WTC11 (cell line): Measurements from ENCODE around the gene KIF6. TPM values are rescaled to one million over a fixed set of nuclear protein-coding genes. Genes with fewer than 3 reads are reported as not detected.

Experiments used
- ATAC-seq: fragments of 200-7000 bp; cut with Tn5 transposase; 2 replicates; pipeline ENCODE4 v1.10.0; 2021; ENCODE audit warnings: mild to moderate bottlenecking, moderate library complexity
- CTCF ChIA-PET: fragments of 300-600 bp; sonication (Branson Sonifier 250); formaldehyde crosslinking; loops from one replicate; lab custom pipeline; 2021; ENCODE audit warnings: antibody characterized with exemption; lab: Charles Lee
- POLR2A ChIA-PET: fragments of 350-600 bp; sonication (Branson Sonifier 250); formaldehyde crosslinking; loops from one replicate; lab custom pipeline; 2021; ENCODE audit warnings: antibody characterized with exemption; lab: Charles Lee
- DNase-seq: peaks from one replicate; pipeline ENCODE4 v3.0.0; 2021; ENCODE audit warnings: low spot score
- H3K27ac Mint-ChIP-seq: 2 replicates; pipeline ENCODE4 v1.8.0; 2021; ENCODE audit warnings: mixed read lengths
- H3K27me3 Mint-ChIP-seq: 2 replicates; pipeline ENCODE4 v1.8.0; 2021; ENCODE audit warnings: low read depth, mild to moderate bottlenecking, moderate library complexity, mixed read lengths
- H3K36me3 Mint-ChIP-seq: 2 replicates; pipeline ENCODE4 v1.8.0; 2021; ENCODE audit warnings: mixed read lengths
- H3K4me1 Mint-ChIP-seq: 2 replicates; pipeline ENCODE4 v1.8.0; 2022; ENCODE audit warnings: mixed read lengths
- H3K4me3 Mint-ChIP-seq: 2 replicates; pipeline ENCODE4 v1.8.0; 2021; ENCODE audit warnings: mild to moderate bottlenecking, moderate library complexity, mixed read lengths
- H3K9me3 Mint-ChIP-seq: 2 replicates; pipeline ENCODE4 v1.8.0; 2021; ENCODE audit warnings: mixed read lengths
- ATF6 ChIP-seq: sonication (generic); formaldehyde crosslinking; IDR thresholded peaks from 2 replicates; pipeline ENCODE4 v1.8.1; 2023; ENCODE audit warnings: mild to moderate bottlenecking, missing genetic modification reagents
- CTCF ChIP-seq: fragments of 200-600 bp; IDR thresholded peaks from 2 replicates; pipeline ENCODE4 v1.8.0; 2022; ENCODE audit warnings: antibody characterized with exemption
- E2F1 ChIP-seq: sonication (generic); formaldehyde crosslinking; IDR thresholded peaks from 2 replicates; pipeline ENCODE4 v1.8.0; 2022; ENCODE audit warnings: mild to moderate bottlenecking, missing genetic modification reagents
- E2F4 ChIP-seq: sonication (generic); formaldehyde crosslinking; IDR thresholded peaks from 2 replicates; pipeline ENCODE4 v1.8.1; 2022; ENCODE audit warnings: low read depth, mild to moderate bottlenecking, moderate library complexity, missing genetic modification reagents, borderline replicate concordance
- ETV6 ChIP-seq: sonication (generic); formaldehyde crosslinking; IDR thresholded peaks from 2 replicates; pipeline ENCODE4 v1.8.1; 2022; ENCODE audit warnings: mild to moderate bottlenecking, missing genetic modification reagents
- GABPB1 ChIP-seq: sonication (generic); formaldehyde crosslinking; IDR thresholded peaks from 2 replicates; pipeline ENCODE4 v1.8.1; 2023; ENCODE audit warnings: mild to moderate bottlenecking, missing genetic modification reagents
- IRF2 ChIP-seq: sonication (generic); formaldehyde crosslinking; IDR thresholded peaks from 2 replicates; pipeline ENCODE4 v1.8.0; 2022; ENCODE audit warnings: low read depth, missing genetic modification reagents, borderline replicate concordance
- KAT7 ChIP-seq: sonication (generic); formaldehyde crosslinking; IDR thresholded peaks from 2 replicates; pipeline ENCODE4 v1.8.1; 2023; ENCODE audit warnings: missing genetic modification reagents, mild to moderate bottlenecking, borderline replicate concordance
- PRDM15 ChIP-seq: sonication (generic); formaldehyde crosslinking; IDR thresholded peaks from 2 replicates; pipeline ENCODE4 v1.8.0; 2022; ENCODE audit warnings: missing genetic modification reagents
- USF1 ChIP-seq: sonication (generic); formaldehyde crosslinking; IDR thresholded peaks from 2 replicates; pipeline ENCODE4 v1.8.0; 2022; ENCODE audit warnings: mild to moderate bottlenecking, missing genetic modification reagents
- ZNF138 ChIP-seq: sonication (generic); formaldehyde crosslinking; conservative IDR thresholded peaks from 2 replicates; pipeline ENCODE4 v1.8.1; 2022; ENCODE audit warnings: mild to moderate bottlenecking, moderate library complexity, missing genetic modification reagents
- ZNF281 ChIP-seq: sonication (generic); formaldehyde crosslinking; IDR thresholded peaks from 2 replicates; pipeline ENCODE4 v1.8.0; 2023; ENCODE audit warnings: mild to moderate bottlenecking, missing genetic modification reagents
- ZNF396 ChIP-seq: fragments of 250-450 bp; sonication (Bioruptor Pico); IDR thresholded peaks from 2 replicates; pipeline ENCODE4 v1.8.0; 2021; ENCODE audit warnings: mild to moderate bottlenecking, moderate library complexity, borderline replicate concordance
- ZNF423 ChIP-seq: fragments of 250-450 bp; sonication (Bioruptor Pico); IDR thresholded peaks from 2 replicates; pipeline ENCODE4 v2.1.2; 2022; ENCODE audit warnings: mild to moderate bottlenecking, moderate library complexity
- ZNF425 ChIP-seq: fragments of 250-450 bp; sonication (Bioruptor Pico); conservative IDR thresholded peaks from 2 replicates; pipeline ENCODE4 v1.9.0; 2021; ENCODE audit warnings: mild to moderate bottlenecking
- total RNA-seq: library from RNA; stranded (reverse); gene quantifications from 3 replicates; pipeline ENCODE4 v1.2.3, GENCODE V29; 2021

Gene KIF6
- total RNA-seq, 1 experiment from 2014 or later, result 0.57 TPM

- TF ChIP-seq ZNF423 (CRISPR knock-in tag) (peak; percentile 71), ZNF396 (no peak), CTCF (peak; percentile 86), ZNF138 (CRISPR knock-in tag) (no peak), PRDM15 (CRISPR knock-in tag) (peak; percentile 6; the same call in 1 of the 2 replicates), ZNF281 (CRISPR knock-in tag) (no peak), E2F4 (CRISPR knock-in tag) (no peak), ZNF425 (no peak)
- Mint-ChIP-seq H3K9me3 (no peaks in the 10 kb centered on the region), H3K27me3 (peaks cover 45% of the 10 kb centered on the region), H3K36me3 (no peaks in the 10 kb centered on the region), H3K4me1 (peaks cover 2% of the 10 kb centered on the region), H3K4me3 (no peak overlapping the region), H3K27ac (no peak overlapping the region)
- CTCF ChIA-PET, result interaction anchor here (0.6 to 1.9 kb wide), 22 partner anchors 8 to 319 kb away, joined by 3 to 24 read pairs (median 4); partner anchors contain the start of gene SAYSD1
- peak; percentile 60 for ATAC-seq
- POLR2A ChIA-PET, result no interaction called here
- DNase-seq, result peak; percentile 88
Observed at GRCh38 chr6:39309942-39310531, 415.2 kb downstream of the KIF6 start.

GRCh38 chr6:39307462-39307861, 417.7 kb downstream of the KIF6 start:
- ATAC-seq (no peak), DNase-seq (no peak)
- Mint-ChIP-seq H3K4me1 (peaks cover 9% of the 10 kb centered on the region), H3K9me3 (no peaks in the 10 kb centered on the region), H3K27me3 (peaks cover 20% of the 10 kb centered on the region), H3K4me3 (no peak overlapping the region), H3K36me3 (no peaks in the 10 kb centered on the region), H3K27ac (no peak overlapping the region)
- POLR2A ChIA-PET, result no interaction called here
- CTCF ChIA-PET, result interaction anchor here (0.6 to 8.4 kb wide), 4 partner anchors 24 to 205 kb away, joined by 3 to 214 read pairs (median 104); no protein-coding TSS in a partner anchor
- no peak for TF ChIP-seq KAT7 (CRISPR knock-in tag)
- TF ChIP-seq USF1, result no peak
- TF ChIP-seq GABPB1 (CRISPR knock-in tag), result no peak
- no peak for TF ChIP-seq ATF6 (CRISPR knock-in tag)
- TF ChIP-seq IRF2, result no peak
- no peak for TF ChIP-seq ETV6 (CRISPR knock-in tag)
- TF ChIP-seq E2F1 (CRISPR knock-in tag), result no peak
